Peyer's patch (tissue), 4 donors: ENCODE data around the gene MBTPS1.

Source experiments
- CTCF ChIP-seq, 6 experiments: fragments of 450-650 bp in 4 of 6; fragments of 200-600 bp in 2 of 6; sonication (generic) in 1 of 6; IDR thresholded peaks; one replicate each; pipeline ENCODE4 v1.5.1; 2017 to 2019; ENCODE audit warnings: antibody characterized with exemption in 6 of 6, mild to moderate bottlenecking in 3 of 6, moderate library complexity in 1 of 6
- POLR2A ChIP-seq, 2 donors: fragments of 450-650 bp; IDR thresholded peaks; one replicate each; pipeline ENCODE4 v1.5.1; 2017; ENCODE audit warnings: antibody characterized with exemption in 2 of 2, mild to moderate bottlenecking in 2 of 2, moderate library complexity in 2 of 2

- no peak for TF ChIP-seq POLR2A (IDR thresholded peaks at IDR 0.05)
- peak in 2 of 6 experiments; percentile 20 to 22 for TF ChIP-seq CTCF (IDR thresholded peaks at IDR 0.05)
Measured at GRCh38 chr16:84048270-84048669, 68.5 kb downstream of the MBTPS1 start.
